Liver (tissue), 9 donors: Measurements from ENCODE around the gene SMIM36. TPM values are rescaled to one million over a fixed set of nuclear protein-coding genes. Genes with fewer than 3 reads are reported as not detected.

Experiments used
- DNase-seq: peaks from one replicate; pipeline ENCODE4 v3.0.0-alpha.2; 2017; ENCODE audit warnings: low spot score
- H3K27ac ChIP-seq, 2 donors: one replicate each; pipeline ENCODE4 v1.7.0; 2013; ENCODE audit warnings: inconsistent platforms in 2 of 2, low read length in 2 of 2, control low read depth in 1 of 2, low read depth in 1 of 2, mild to moderate bottlenecking in 1 of 2
- H3K27me3 ChIP-seq, 4 donors: one replicate each; pipeline versions ENCODE4 v1.6.1 to v1.7.0; 2013; ENCODE audit warnings: low read length in 3 of 4, inconsistent platforms in 1 of 4, mild to moderate bottlenecking in 1 of 4, moderate library complexity in 1 of 4; ENCODE audit not compliant: control insufficient read depth in 4 of 4, insufficient read depth in 4 of 4
- H3K36me3 ChIP-seq, 4 donors: one replicate each; pipeline versions ENCODE4 v1.6.1 to v1.7.0; 2013; ENCODE audit warnings: low read length in 3 of 4, mild to moderate bottlenecking in 3 of 4, low read depth in 1 of 4, moderate library complexity in 1 of 4; ENCODE audit not compliant: control insufficient read depth in 4 of 4, insufficient read depth in 3 of 4
- H3K4me1 ChIP-seq, 4 donors: one replicate each; pipeline versions ENCODE4 v1.6.1 to v1.7.0; 2013; ENCODE audit warnings: low read length in 3 of 4, mild to moderate bottlenecking in 3 of 4, moderate library complexity in 1 of 4; ENCODE audit not compliant: control insufficient read depth in 4 of 4, insufficient read depth in 4 of 4
- H3K4me3 ChIP-seq, 3 donors: one replicate each; pipeline versions ENCODE4 v1.6.1 to v1.7.0; 2013; ENCODE audit warnings: low read length in 3 of 3, control low read depth in 1 of 3, low read depth in 1 of 3, mild to moderate bottlenecking in 1 of 3
- H3K9ac ChIP-seq, 2 donors: one replicate each; pipeline ENCODE4 v1.7.0; 2013; ENCODE audit warnings: low read length in 2 of 2, mild to moderate bottlenecking in 2 of 2, moderate library complexity in 2 of 2, control low read depth in 1 of 2, low read depth in 1 of 2
- H3K9me3 ChIP-seq, 4 donors: one replicate each; pipeline versions ENCODE4 v1.6.1 to v1.7.0; 2013; ENCODE audit warnings: low read length in 3 of 4; ENCODE audit not compliant: control insufficient read depth in 4 of 4
- EGR1 ChIP-seq, 2 donors: IDR thresholded peaks; 2 replicates each; pipeline ENCODE4 v1.6.1; 2016 to 2018; ENCODE audit warnings: antibody characterized with exemption in 2 of 2, low read depth in 2 of 2
- FOXA1 ChIP-seq: IDR thresholded peaks from 2 replicates; pipeline ENCODE4 v1.6.1; 2016; ENCODE audit warnings: antibody characterized with exemption
- FOXA2 ChIP-seq: IDR thresholded peaks from 2 replicates; pipeline ENCODE4 v1.6.1; 2016; ENCODE audit warnings: antibody characterized with exemption
- GABPA ChIP-seq, 2 donors: IDR thresholded peaks in 1 of 2; conservative IDR thresholded peaks in 1 of 2; 2 replicates each; pipeline ENCODE4 v1.6.1; 2016; ENCODE audit warnings: antibody characterized with exemption in 2 of 2, mild to moderate bottlenecking in 1 of 2, moderate library complexity in 1 of 2
- HNF4G ChIP-seq: IDR thresholded peaks from 2 replicates; pipeline ENCODE4 v1.6.1; 2016; ENCODE audit warnings: antibody characterized with exemption
- JUND ChIP-seq, 2 donors: IDR thresholded peaks; 2 replicates each; pipeline ENCODE4 v1.6.1; 2016; ENCODE audit warnings: antibody characterized with exemption in 2 of 2
- NR2F2 ChIP-seq: IDR thresholded peaks from 2 replicates; pipeline ENCODE4 v1.6.1; 2016; ENCODE audit warnings: antibody characterized with exemption
- RAD21 ChIP-seq, 2 donors: IDR thresholded peaks; 2 replicates each; pipeline ENCODE4 v1.6.1; 2016; ENCODE audit warnings: antibody characterized with exemption in 2 of 2, mild to moderate bottlenecking in 2 of 2
- RXRA ChIP-seq, 2 donors: IDR thresholded peaks; 2 replicates each; pipeline ENCODE4 v1.6.1; 2017 to 2018; ENCODE audit warnings: antibody characterized with exemption in 2 of 2, mild to moderate bottlenecking in 1 of 2
- SP1 ChIP-seq: IDR thresholded peaks from 2 replicates; pipeline ENCODE4 v1.6.1; 2018; ENCODE audit warnings: antibody characterized with exemption, mild to moderate bottlenecking
- YY1 ChIP-seq: IDR thresholded peaks from 2 replicates; pipeline ENCODE4 v1.6.1; 2016; ENCODE audit warnings: antibody characterized with exemption, mild to moderate bottlenecking
- WGBS: extraction: QIAGEN DNeasy Blood & Tissue Kit; methylation state at CpG from one replicate; pipeline ENCODE4 v1.1.7; 2013; 5-methylcytosine and 5-hydroxymethylcytosine counted together
- polyA plus RNA-seq, 2 donors: library from polyadenylated mRNA; stranded (reverse) in 1 of 2; unstranded in 1 of 2; fragments of 200-250 nt in 1 of 2; fragments of >200 nt in 1 of 2; fragmentation: Nextera tagmentation in 1 of 2; extraction: Ambion mirVana in 1 of 2; gene quantifications; one replicate each; pipeline versions ENCODE4 v1.2.1 to v1.2.3, GENCODE V29; 2013 to 2015
- total RNA-seq, 2 donors: library from RNA; depleted of rRNA; stranded (reverse); fragments of >200 nt; gene quantifications; one replicate each; pipeline ENCODE4 v1.2.3, GENCODE V29; 2014
- TF ChIP-seq, protein P1 (sequence below): IDR thresholded peaks from 2 replicates; pipeline ENCODE4 v1.6.1; 2016; ENCODE audit warnings: antibody characterized with exemption
- TF ChIP-seq, protein P2 (sequence below): IDR thresholded peaks from 2 replicates; pipeline ENCODE4 v1.6.1; 2016; ENCODE audit warnings: antibody characterized with exemption, mild to moderate bottlenecking
- TF ChIP-seq, protein P3 (sequence below): fragments of 150-350 bp; IDR thresholded peaks from 2 replicates; pipeline ENCODE4 v1.5.1; 2017; ENCODE audit warnings: improper control_type of control experiment, low read depth, low read length; ENCODE audit not compliant: missing input control
- TF ChIP-seq, protein P4 (sequence below): IDR thresholded peaks from 2 replicates; pipeline ENCODE4 v1.6.1; 2016; ENCODE audit warnings: antibody characterized with exemption
- TF ChIP-seq, protein P5 (sequence below): IDR thresholded peaks from 2 replicates; pipeline ENCODE4 v1.6.1; 2016; ENCODE audit warnings: antibody characterized with exemption
- donor health status: healthy.
- donor health status: healthy.
- donor health status: healthy.
- donor health status: healthy.
- donor health status: healthy.

Gene SMIM36
- total and polyA plus RNA-seq, 4 donors, result not detected

DNA sequence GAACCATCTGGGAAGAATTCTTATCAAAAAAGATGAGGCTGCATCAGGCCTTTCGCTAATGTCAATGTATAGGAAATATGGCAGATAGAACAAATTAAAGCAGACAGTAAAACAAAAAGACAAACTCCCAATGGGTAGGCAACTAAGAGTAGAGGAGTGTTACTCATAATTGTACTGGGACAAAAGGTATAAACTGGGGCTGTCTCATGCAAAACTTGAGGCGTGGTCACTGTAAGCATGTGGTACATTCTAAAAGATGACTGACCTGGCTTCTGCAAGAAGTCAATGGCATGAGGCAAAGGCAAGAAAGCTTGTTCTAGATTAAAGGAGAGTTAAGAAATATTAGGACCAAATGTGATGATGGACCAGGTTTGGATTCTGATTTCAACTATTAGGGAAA, 26.7 kb downstream of the SMIM36 start:
- Histone ChIP-seq H3K9me3 (no peaks in the 10 kb centered on the region), H3K9ac (no peak overlapping the region), H3K27ac (no peak overlapping the region), H3K4me3 (no peak overlapping the region), H3K4me1 (peaks cover 0 to 5% (median 3%) of the 10 kb centered on the region in 4 donors), H3K36me3 (no peaks in the 10 kb centered on the region), H3K27me3 (no peaks in the 10 kb centered on the region)
- 97% methylated on average over 2 of the region's 2 CpGs for WGBS
- no peak for DNase-seq
- TF ChIP-seq YY1 (no peak), NR2F2 (no peak), GABPA (IDR thresholded peaks at IDR 0.05 in 1 of 2, conservative IDR thresholded peaks at IDR 0.05 in 1 of 2) (no peak), EGR1 (IDR thresholded peaks at IDR 0.05; ENCODE audit: low read depth in 2 of 2) (no peak), FOXA1 (no peak), RAD21 (IDR thresholded peaks at IDR 0.05) (no peak), HNF4G (no peak), SP1 (no peak), JUND (IDR thresholded peaks at IDR 0.05) (no peak), FOXA2 (no peak), RXRA (IDR thresholded peaks at IDR 0.05) (no peak)
- TF ChIP-seq, protein P1, sequence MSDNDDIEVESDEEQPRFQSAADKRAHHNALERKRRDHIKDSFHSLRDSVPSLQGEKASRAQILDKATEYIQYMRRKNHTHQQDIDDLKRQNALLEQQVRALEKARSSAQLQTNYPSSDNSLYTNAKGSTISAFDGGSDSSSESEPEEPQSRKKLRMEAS, result no peak
- TF ChIP-seq, protein P2, sequence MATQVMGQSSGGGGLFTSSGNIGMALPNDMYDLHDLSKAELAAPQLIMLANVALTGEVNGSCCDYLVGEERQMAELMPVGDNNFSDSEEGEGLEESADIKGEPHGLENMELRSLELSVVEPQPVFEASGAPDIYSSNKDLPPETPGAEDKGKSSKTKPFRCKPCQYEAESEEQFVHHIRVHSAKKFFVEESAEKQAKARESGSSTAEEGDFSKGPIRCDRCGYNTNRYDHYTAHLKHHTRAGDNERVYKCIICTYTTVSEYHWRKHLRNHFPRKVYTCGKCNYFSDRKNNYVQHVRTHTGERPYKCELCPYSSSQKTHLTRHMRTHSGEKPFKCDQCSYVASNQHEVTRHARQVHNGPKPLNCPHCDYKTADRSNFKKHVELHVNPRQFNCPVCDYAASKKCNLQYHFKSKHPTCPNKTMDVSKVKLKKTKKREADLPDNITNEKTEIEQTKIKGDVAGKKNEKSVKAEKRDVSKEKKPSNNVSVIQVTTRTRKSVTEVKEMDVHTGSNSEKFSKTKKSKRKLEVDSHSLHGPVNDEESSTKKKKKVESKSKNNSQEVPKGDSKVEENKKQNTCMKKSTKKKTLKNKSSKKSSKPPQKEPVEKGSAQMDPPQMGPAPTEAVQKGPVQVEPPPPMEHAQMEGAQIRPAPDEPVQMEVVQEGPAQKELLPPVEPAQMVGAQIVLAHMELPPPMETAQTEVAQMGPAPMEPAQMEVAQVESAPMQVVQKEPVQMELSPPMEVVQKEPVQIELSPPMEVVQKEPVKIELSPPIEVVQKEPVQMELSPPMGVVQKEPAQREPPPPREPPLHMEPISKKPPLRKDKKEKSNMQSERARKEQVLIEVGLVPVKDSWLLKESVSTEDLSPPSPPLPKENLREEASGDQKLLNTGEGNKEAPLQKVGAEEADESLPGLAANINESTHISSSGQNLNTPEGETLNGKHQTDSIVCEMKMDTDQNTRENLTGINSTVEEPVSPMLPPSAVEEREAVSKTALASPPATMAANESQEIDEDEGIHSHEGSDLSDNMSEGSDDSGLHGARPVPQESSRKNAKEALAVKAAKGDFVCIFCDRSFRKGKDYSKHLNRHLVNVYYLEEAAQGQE, result no peak
- TF ChIP-seq, protein P3, sequence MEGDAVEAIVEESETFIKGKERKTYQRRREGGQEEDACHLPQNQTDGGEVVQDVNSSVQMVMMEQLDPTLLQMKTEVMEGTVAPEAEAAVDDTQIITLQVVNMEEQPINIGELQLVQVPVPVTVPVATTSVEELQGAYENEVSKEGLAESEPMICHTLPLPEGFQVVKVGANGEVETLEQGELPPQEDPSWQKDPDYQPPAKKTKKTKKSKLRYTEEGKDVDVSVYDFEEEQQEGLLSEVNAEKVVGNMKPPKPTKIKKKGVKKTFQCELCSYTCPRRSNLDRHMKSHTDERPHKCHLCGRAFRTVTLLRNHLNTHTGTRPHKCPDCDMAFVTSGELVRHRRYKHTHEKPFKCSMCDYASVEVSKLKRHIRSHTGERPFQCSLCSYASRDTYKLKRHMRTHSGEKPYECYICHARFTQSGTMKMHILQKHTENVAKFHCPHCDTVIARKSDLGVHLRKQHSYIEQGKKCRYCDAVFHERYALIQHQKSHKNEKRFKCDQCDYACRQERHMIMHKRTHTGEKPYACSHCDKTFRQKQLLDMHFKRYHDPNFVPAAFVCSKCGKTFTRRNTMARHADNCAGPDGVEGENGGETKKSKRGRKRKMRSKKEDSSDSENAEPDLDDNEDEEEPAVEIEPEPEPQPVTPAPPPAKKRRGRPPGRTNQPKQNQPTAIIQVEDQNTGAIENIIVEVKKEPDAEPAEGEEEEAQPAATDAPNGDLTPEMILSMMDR, result no peak

DNA sequence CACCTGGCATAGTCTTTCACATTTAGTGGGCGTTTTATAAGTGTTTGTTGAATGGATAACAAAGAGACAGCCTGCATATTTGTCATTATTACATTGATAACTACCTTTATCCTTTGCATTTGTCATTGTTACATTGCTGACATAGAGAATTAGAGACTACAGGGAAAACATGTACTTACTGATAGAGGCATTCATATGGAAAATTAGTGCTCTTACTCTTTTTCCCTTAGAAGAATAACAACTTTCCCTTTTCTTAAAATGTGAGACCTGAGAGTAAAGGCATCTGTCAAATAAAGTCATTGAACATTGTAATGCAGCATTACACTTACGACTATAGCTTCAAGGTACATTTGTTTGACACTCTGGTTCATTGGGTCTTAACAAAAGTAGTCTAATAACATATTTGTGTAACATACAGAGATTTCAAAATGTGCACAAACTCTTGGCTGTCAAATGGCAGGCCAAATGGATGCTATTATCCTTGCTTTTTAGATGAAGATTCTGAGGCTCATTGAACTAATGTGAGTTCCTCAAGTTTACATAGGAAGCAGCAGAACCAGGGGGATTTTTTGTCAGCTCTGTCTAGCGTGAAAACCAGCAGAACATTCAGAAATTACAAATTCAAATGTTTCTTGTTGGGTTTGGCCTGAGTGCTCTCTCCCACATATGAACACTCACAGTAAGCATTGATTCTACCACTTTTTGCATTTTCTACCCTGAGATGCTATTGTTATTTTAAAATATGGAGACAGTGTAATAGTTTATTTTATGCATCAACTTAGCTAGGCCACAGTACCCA, 28.5 kb downstream of the SMIM36 start:
- Histone ChIP-seq H3K4me3 (no peak overlapping the region), H3K4me1 (peaks cover 0 to 1% (median under 1%) of the 10 kb centered on the region in 4 donors)
- 90% methylated on average over 3 of the region's 3 CpGs for WGBS

More for the DNA sequence above, 28.5 kb downstream of the SMIM36 start:
- no peaks in the 10 kb centered on the region for H3K9me3 ChIP-seq
- no peak for DNase-seq
- TF ChIP-seq, protein P3, result no peak
- TF ChIP-seq, protein P1, result no peak
- TF ChIP-seq RAD21 (IDR thresholded peaks at IDR 0.05) (no peak), FOXA2 (no peak), SP1 (no peak), YY1 (no peak)
- TF ChIP-seq, protein P4, sequence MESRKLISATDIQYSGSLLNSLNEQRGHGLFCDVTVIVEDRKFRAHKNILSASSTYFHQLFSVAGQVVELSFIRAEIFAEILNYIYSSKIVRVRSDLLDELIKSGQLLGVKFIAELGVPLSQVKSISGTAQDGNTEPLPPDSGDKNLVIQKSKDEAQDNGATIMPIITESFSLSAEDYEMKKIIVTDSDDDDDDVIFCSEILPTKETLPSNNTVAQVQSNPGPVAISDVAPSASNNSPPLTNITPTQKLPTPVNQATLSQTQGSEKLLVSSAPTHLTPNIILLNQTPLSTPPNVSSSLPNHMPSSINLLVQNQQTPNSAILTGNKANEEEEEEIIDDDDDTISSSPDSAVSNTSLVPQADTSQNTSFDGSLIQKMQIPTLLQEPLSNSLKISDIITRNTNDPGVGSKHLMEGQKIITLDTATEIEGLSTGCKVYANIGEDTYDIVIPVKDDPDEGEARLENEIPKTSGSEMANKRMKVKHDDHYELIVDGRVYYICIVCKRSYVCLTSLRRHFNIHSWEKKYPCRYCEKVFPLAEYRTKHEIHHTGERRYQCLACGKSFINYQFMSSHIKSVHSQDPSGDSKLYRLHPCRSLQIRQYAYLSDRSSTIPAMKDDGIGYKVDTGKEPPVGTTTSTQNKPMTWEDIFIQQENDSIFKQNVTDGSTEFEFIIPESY, result no peak
- TF ChIP-seq, protein P2, result no peak
- TF ChIP-seq, protein P5, sequence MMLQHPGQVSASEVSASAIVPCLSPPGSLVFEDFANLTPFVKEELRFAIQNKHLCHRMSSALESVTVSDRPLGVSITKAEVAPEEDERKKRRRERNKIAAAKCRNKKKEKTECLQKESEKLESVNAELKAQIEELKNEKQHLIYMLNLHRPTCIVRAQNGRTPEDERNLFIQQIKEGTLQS, result no peak
- no peak overlapping the region for H3K9ac ChIP-seq
- no peak overlapping the region for H3K27ac ChIP-seq
- peaks cover 0 to 2% (median 0%) of the 10 kb centered on the region in 4 donors for H3K27me3 ChIP-seq
- H3K36me3 ChIP-seq, result no peaks in the 10 kb centered on the region
